ENCODE measurements around the gene AMFR. TPM values are rescaled to one million over a fixed set of nuclear protein-coding genes. Genes with fewer than 3 reads are reported as not detected.
"Not testable (repeated sequence)": the region's sequence is repeated elsewhere in the genome, so short reads cannot be mapped to it uniquely, and the experiment has no call there.

AMFR gene
- total RNA-seq, 1 donor from 2014 or later = 266 TPM

GRCh38 chr16:56423584-56424403, 1.6 kb downstream of the AMFR start:
- no peak for DNase-seq

- no peak for DNase-seq
Observed at GRCh38 chr16:56422896-56423441, 2.4 kb downstream of the AMFR start.

GRCh38 chr16:56421976-56422669, 3.2 kb downstream of the AMFR start:
- no peak for DNase-seq

- DNase-seq = no peak
Observed at GRCh38 chr16:56421313-56421712, 4.0 kb downstream of the AMFR start.

- DNase-seq = no peak
Observed at GRCh38 chr16:56420613-56421012, 4.7 kb downstream of the AMFR start.

- no peak for DNase-seq
Observed at GRCh38 chr16:56419740-56420548, 5.4 kb downstream of the AMFR start.

- DNase-seq = no peak
Observed at GRCh38 chr16:56417138-56417537, 8.2 kb downstream of the AMFR start.

GRCh38 chr16:56415875-56416274, 9.5 kb downstream of the AMFR start:
- DNase-seq = no peak

- DNase-seq = no peak
Observed at GRCh38 chr16:56414366-56414765, 11.0 kb downstream of the AMFR start.

- no peak for DNase-seq
Observed at GRCh38 chr16:56413381-56413780, 12.0 kb downstream of the AMFR start.

- no peak for DNase-seq
Observed at GRCh38 chr16:56411624-56412023, 13.7 kb downstream of the AMFR start.

- no peak for DNase-seq
Observed at GRCh38 chr16:56411123-56411522, 14.2 kb downstream of the AMFR start.

- DNase-seq = no peak
Observed at GRCh38 chr16:56409195-56409594, 16.1 kb downstream of the AMFR start.

GRCh38 chr16:56408379-56409098, 16.8 kb downstream of the AMFR start:
- no peak for DNase-seq

GRCh38 chr16:56405977-56406672, 19.2 kb downstream of the AMFR start:
- no peak for DNase-seq

- DNase-seq = no peak
Observed at GRCh38 chr16:56401482-56401881, 23.9 kb downstream of the AMFR start.

GRCh38 chr16:56400458-56400857, 24.9 kb downstream of the AMFR start:
- DNase-seq = no peak

GRCh38 chr16:56399486-56399885, 25.9 kb downstream of the AMFR start:
- DNase-seq = no peak

- no peak for DNase-seq
Observed at GRCh38 chr16:56399047-56399446, 26.3 kb downstream of the AMFR start.

GRCh38 chr16:56396724-56397123, 28.6 kb downstream of the AMFR start:
- not testable (repeated sequence) for DNase-seq

- DNase-seq = no peak
Observed at GRCh38 chr16:56389554-56389953, 35.8 kb downstream of the AMFR start.

Data from occipital lobe (tissue), 2 donors.